ENCODE measurements around the gene FAM221B.
A peak's percentile ranks its signal among the peaks of the same experiment; 100 is the strongest.

Gene FAM221B

DNA sequence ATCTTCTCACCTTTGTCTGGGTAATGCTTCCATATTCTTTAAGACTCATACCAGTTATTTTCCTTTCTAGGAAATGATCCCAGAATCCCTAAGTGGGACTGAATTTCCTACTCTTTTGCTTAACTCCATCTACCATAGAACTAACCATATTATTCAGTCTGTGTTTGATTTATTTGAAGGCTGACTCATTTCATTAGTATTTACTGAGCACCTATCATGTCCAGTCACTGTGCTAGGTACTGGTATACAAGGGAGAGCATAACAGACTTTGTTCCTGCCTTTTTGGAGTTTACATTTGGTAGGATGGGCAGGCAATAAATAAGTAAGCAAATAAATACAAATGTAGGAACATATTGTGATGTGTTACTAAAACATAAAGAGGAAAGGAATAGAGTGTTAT, 32.8 kb downstream of the FAM221B start:
- Mint-ChIP-seq H3K4me1 (peaks cover 33% of the 10 kb centered on the region), H3K27me3 (ENCODE audit: low read depth) (peaks cover 3% of the 10 kb centered on the region), H3K9me3 (no peaks in the 10 kb centered on the region), H3K4me3 (peak overlapping the region in 1 of 3 experiments; percentile 62), H3K27ac (peak overlapping the region in 1 of 3 experiments; percentile 11), H3K36me3 (ENCODE audit: low read depth) (peaks cover 5% of the 10 kb centered on the region)
- TF ChIP-seq, protein P1, sequence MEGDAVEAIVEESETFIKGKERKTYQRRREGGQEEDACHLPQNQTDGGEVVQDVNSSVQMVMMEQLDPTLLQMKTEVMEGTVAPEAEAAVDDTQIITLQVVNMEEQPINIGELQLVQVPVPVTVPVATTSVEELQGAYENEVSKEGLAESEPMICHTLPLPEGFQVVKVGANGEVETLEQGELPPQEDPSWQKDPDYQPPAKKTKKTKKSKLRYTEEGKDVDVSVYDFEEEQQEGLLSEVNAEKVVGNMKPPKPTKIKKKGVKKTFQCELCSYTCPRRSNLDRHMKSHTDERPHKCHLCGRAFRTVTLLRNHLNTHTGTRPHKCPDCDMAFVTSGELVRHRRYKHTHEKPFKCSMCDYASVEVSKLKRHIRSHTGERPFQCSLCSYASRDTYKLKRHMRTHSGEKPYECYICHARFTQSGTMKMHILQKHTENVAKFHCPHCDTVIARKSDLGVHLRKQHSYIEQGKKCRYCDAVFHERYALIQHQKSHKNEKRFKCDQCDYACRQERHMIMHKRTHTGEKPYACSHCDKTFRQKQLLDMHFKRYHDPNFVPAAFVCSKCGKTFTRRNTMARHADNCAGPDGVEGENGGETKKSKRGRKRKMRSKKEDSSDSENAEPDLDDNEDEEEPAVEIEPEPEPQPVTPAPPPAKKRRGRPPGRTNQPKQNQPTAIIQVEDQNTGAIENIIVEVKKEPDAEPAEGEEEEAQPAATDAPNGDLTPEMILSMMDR (IDR thresholded peaks at IDR 0.05; ENCODE audit: unreplicated experiment in 3 of 3): no peak

DNA sequence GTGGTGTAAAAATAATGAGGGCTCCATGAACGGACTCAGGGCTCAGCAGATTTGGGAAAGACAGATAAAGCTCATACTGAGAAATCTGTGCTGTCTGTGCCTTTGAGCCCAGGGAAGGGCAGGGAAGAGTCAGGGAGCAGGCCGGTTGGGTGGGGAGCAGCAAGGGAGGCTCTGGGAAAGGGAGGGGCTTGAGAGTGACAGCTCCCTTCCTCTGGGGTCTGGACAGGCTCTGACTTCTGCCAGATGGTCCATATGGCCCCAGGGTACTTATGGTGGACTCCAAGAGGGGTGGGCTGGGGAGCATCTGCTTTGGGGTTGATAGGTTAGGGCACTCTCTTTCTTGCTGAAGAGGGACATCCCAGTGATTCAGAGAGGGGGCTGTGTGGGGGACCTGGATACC, 35.1 kb downstream of the FAM221B start:
- Mint-ChIP-seq H3K27me3 (ENCODE audit: low read depth) (no peaks in the 10 kb centered on the region), H3K36me3 (ENCODE audit: low read depth) (no peaks in the 10 kb centered on the region), H3K27ac (peak overlapping the region in 2 of 3 experiments; percentile 5 to 26), H3K4me3 (peak overlapping the region; percentile 53 to 77 (median 62)), H3K4me1 (peaks cover 41% of the 10 kb centered on the region), H3K9me3 (no peaks in the 10 kb centered on the region)
- TF ChIP-seq, protein P1 (IDR thresholded peaks at IDR 0.05; ENCODE audit: unreplicated experiment in 3 of 3): no peak

DNA sequence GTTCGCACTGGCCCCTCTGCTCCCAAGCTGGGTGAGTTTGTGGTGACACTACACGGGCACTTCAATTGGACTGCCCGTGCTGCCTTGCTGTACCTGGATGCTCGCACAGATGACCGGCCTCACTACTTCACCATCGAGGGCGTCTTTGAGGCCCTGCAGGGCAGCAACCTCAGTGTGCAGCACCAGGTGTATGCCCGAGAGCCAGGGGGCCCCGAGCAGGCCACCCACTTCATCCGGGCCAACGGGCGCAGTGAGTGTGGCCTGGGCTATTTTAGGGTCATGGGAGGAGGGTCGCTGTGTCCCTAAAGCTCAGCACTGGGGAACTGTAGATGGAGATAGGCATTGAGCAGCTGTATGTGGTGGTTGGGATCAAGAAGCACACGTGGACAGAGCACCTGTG, 35.7 kb downstream of the FAM221B start:
- Mint-ChIP-seq H3K36me3 (ENCODE audit: low read depth) (no peaks in the 10 kb centered on the region), H3K9me3 (no peaks in the 10 kb centered on the region), H3K27ac (peak overlapping the region in 2 of 3 experiments; percentile 5 to 26), H3K27me3 (ENCODE audit: low read depth) (no peaks in the 10 kb centered on the region), H3K4me1 (peaks cover 41% of the 10 kb centered on the region), H3K4me3 (peak overlapping the region; percentile 53 to 77 (median 62))
- TF ChIP-seq, protein P1 (IDR thresholded peaks at IDR 0.05; ENCODE audit: unreplicated experiment in 3 of 3): no peak

DNA sequence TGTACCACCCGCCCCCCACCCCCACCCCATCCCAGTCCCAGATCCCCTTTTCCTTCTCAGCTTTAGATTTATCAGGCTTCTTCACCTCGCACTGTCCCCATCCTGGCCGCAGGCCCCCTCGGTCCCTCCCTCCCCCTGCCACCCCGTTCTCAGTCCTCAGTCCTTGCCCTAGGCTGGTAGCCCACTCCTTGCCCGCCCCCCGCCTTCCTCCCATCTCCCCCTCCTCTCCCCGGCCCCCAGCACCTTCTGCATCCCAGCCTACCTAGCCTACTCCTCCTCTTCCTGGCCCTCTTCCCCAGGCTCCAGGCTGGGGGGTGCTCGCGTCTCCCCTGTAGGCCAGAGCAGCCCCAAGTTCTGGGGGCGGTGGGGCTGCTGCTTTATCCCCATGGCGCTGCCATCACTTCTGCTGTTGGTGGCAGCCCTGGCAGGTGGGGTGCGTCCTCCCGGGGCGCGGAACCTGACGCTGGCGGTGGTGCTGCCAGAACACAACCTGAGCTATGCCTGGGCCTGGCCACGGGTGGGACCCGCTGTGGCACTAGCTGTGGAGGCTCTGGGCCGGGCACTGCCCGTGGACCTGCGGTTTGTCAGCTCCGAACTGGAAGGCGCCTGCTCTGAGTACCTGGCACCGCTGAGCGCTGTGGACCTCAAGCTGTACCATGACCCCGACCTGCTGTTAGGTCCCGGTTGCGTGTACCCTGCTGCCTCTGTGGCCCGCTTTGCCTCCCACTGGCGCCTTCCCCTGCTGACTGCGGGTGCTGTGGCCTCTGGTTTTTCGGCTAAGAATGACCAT, 36.3 kb downstream of the FAM221B start:
- Mint-ChIP-seq H3K27me3 (ENCODE audit: low read depth) (no peaks in the 10 kb centered on the region), H3K27ac (peak overlapping the region in 1 of 3 experiments; percentile 26), H3K4me3 (peak overlapping the region; percentile 64 to 77 (median 66)), H3K9me3 (no peaks in the 10 kb centered on the region), H3K4me1 (peaks cover 41% of the 10 kb centered on the region), H3K36me3 (ENCODE audit: low read depth) (no peaks in the 10 kb centered on the region)
- TF ChIP-seq, protein P1 (IDR thresholded peaks at IDR 0.05; ENCODE audit: unreplicated experiment in 3 of 3): no peak

DNA sequence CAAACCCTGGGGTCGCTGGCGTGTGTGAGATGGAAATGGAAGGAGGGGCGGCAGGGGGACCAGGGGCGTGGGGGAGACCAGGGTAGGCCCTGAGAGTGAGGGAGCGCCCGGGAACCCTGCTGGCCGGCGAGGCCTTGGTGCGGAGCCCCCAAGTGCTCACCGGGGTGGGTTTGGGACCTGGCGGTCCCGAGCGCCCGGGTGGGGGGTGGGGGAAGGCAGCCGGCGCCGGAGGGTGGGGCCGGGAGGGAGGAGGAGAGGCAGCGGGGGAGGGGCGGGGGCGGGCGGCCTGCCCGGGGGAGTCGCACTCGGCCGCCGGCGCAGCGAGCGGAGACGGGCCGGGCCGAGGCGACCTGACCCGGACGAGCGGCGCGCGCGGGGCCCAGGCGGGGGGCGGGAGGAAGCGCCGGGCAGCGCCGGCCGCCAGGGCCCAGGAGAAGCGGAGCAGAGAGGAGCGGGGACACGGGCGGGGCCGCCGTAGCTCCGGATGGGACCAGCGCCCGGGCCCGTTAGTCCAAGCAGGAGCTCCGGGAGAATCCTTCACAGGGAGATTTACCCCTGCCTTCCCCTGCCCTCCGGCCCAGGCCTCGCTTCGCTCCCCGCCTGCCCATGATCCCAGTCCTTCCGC, 37.1 kb downstream of the FAM221B start, which contains the start of gene NPR2:
Gene NPR2, plus strand, starts transcription at position 295 of the 625 bp plus-strand sequence. CDS start 818 bp downstream, outside the sequence.
- Mint-ChIP-seq H3K27ac (peak within 1 kb of the TSS; percentile 89 to 95 (median 94)), H3K4me1 (peaks cover 41% of the 10 kb centered on the region), H3K4me3 (peak within 1 kb of the TSS; percentile 87 to 92 (median 91)), H3K36me3 (ENCODE audit: low read depth) (no peaks in the 10 kb centered on the region), H3K9me3 (no peaks in the 10 kb centered on the region), H3K27me3 (ENCODE audit: low read depth) (no peaks in the 10 kb centered on the region)
- TF ChIP-seq, protein P1 (IDR thresholded peaks at IDR 0.05; ENCODE audit: unreplicated experiment in 3 of 3): no peak
